HepG2 (cell line): ENCODE measurements around the gene CTLA4. TPM values are rescaled to one million over a fixed set of nuclear protein-coding genes. Genes with fewer than 3 reads are reported as not detected.

ENCODE experiments used
- ATAC-seq: fragments of 200-7000 bp; cut with Tn5 transposase; 3 replicates; pipeline ENCODE4 v1.9.1; 2020; ENCODE audit warnings: mild to moderate bottlenecking, moderate library complexity
- BruUV-seq: library from RNA; stranded (reverse); fragments of 400-500 nt; replicated peaks from 2 replicates; lab custom pipeline; 2021; lab: Mats Ljungman, UMichigan
- CTCF ChIA-PET: fragments of 300-600 bp; formaldehyde crosslinking; extraction: SDS; loops from one replicate; lab custom pipeline; 2021; ENCODE audit warnings: low total read pairs, inconsistent platforms, low intra/inter-chr PET ratio; lab: Yijun Ruan, JAX
- POLR2A ChIA-PET: fragments of 350-600 bp; sonication (Branson Sonifier 250); formaldehyde crosslinking; loops from one replicate; lab custom pipeline; 2020; ENCODE audit warnings: antibody characterized with exemption, inconsistent platforms; lab: Yijun Ruan, JAX
- DNase-seq: peaks from one replicate; pipeline ENCODE4 v3.0.0-alpha.2; 2015; ENCODE audit warnings: low spot score
- FAIRE-seq: peaks from 3 replicates; lab custom pipeline; 2011; peaks lifted over from hg19 to GRCh38; lab: Jason Lieb, UNC
- H2AFZ ChIP-seq: one replicate; pipeline ENCODE4 v1.6.1; 2011; ENCODE audit warnings: low read length, inconsistent platforms
- H3K27ac ChIP-seq: fragments of 300-600 bp; 3 replicates; pipeline ENCODE4 v1.8.0; 2011; ENCODE audit warnings: mixed run types, mild to moderate bottlenecking, mixed read lengths, low read length, inconsistent platforms; ENCODE audit not compliant: insufficient read depth; ENCODE audit errors: extremely low read length
- H3K27me3 ChIP-seq, 2 experiments: fragments of 200-600 bp in 1 of 2; 2 replicates in 1 of 2; 3 replicates in 1 of 2; pipeline versions ENCODE4 v1.6.0 to v1.8.0; 2011; ENCODE audit warnings: low read length in 2 of 2, mild to moderate bottlenecking in 2 of 2, moderate library complexity in 2 of 2, inconsistent platforms in 1 of 2; ENCODE audit not compliant: insufficient read depth in 2 of 2, control insufficient read depth in 1 of 2
- H3K36me3 ChIP-seq, 2 experiments: fragments of 200-600 bp in 1 of 2; replicated peaks in 1 of 2; 2 replicates in 1 of 2; 3 replicates in 1 of 2; pipeline versions ENCODE4 v1.5.1 to v1.8.0; 2011; ENCODE audit warnings: low read length in 2 of 2, inconsistent platforms in 1 of 2; ENCODE audit not compliant: insufficient read depth in 2 of 2, control insufficient read depth in 1 of 2
- H3K4me1 ChIP-seq: 2 replicates; pipeline ENCODE4 v1.5.1; 2012; ENCODE audit warnings: low read length, inconsistent platforms; ENCODE audit not compliant: insufficient read depth
- H3K4me2 ChIP-seq: 2 replicates; pipeline ENCODE4 v1.6.0; 2011; ENCODE audit warnings: low read depth, low read length, inconsistent platforms
- H3K4me3 ChIP-seq, 3 experiments: fragments of 200-600 bp in 1 of 3; sonication (generic), shearing (Covaris generic) in 1 of 3; replicated peaks in 1 of 3; 2 replicates each; pipeline ENCODE4 v1.5.1; 2011 to 2016; ENCODE audit warnings: low read length in 3 of 3, inconsistent platforms in 2 of 3, low read depth in 2 of 3, mild to moderate bottlenecking in 2 of 3, control low read depth in 1 of 3, mixed read lengths in 1 of 3; ENCODE audit not compliant: insufficient read depth in 1 of 3
- H3K79me2 ChIP-seq: one replicate; pipeline ENCODE4 v1.6.1; 2011; ENCODE audit warnings: low read length, inconsistent platforms; ENCODE audit not compliant: insufficient read depth
- H3K9ac ChIP-seq: 2 replicates; pipeline ENCODE4 v1.6.0; 2011; ENCODE audit warnings: mild to moderate bottlenecking, low read depth, low read length, inconsistent platforms; ENCODE audit not compliant: insufficient read depth
- H3K9me3 ChIP-seq: 2 replicates; pipeline ENCODE4 v1.5.1; 2012; ENCODE audit warnings: mild to moderate bottlenecking, low read length
- H4K20me1 ChIP-seq: 2 replicates; pipeline ENCODE4 v1.6.0; 2011; ENCODE audit warnings: inconsistent platforms, mild to moderate bottlenecking, low read length, moderate library complexity; ENCODE audit not compliant: insufficient read depth
- BRCA1 ChIP-seq: sonication (generic); formaldehyde crosslinking; IDR thresholded peaks from 2 replicates; pipeline ENCODE4 v1.4.0; 2020; ENCODE audit warnings: missing genetic modification reagents
- CAMTA2 ChIP-seq: sonication (generic); formaldehyde crosslinking; IDR thresholded peaks from 2 replicates; pipeline ENCODE4 v1.4.0; 2020; ENCODE audit warnings: mild to moderate bottlenecking, missing genetic modification reagents, borderline replicate concordance
- HCFC1 ChIP-seq: fragments of 150-350 bp; IDR thresholded peaks from 2 replicates; pipeline ENCODE4 v1.6.1; 2014; ENCODE audit warnings: low read depth, low read length
- KLF15 ChIP-seq: sonication (generic); formaldehyde crosslinking; IDR thresholded peaks from 2 replicates; pipeline ENCODE4 v1.8.1; 2023; ENCODE audit warnings: borderline replicate concordance, mild to moderate bottlenecking, inconsistent platforms, missing genetic modification reagents, mixed read lengths
- NFIB ChIP-seq: sonication (generic); formaldehyde crosslinking; IDR thresholded peaks from 2 replicates; pipeline ENCODE4 v1.9.0; 2021; ENCODE audit warnings: missing genetic modification reagents, mild to moderate bottlenecking, borderline replicate concordance
- NFIC ChIP-seq: IDR thresholded peaks from 2 replicates; pipeline ENCODE4 v1.6.1; 2012; ENCODE audit warnings: mild to moderate bottlenecking, low read length, inconsistent platforms
- SMYD3 ChIP-seq: sonication (generic); formaldehyde crosslinking; IDR thresholded peaks from 2 replicates; pipeline ENCODE4 v1.8.1; 2023; ENCODE audit warnings: mild to moderate bottlenecking, missing genetic modification reagents
- YY1 ChIP-seq: IDR thresholded peaks from 2 replicates; pipeline ENCODE4 v1.6.1; 2011; ENCODE audit warnings: low read length, low read depth, moderate library complexity, mild to moderate bottlenecking; ENCODE audit not compliant: insufficient read depth, insufficient replicate concordance
- ZBTB7A ChIP-seq: sonication (generic); formaldehyde crosslinking; IDR thresholded peaks from 2 replicates; pipeline ENCODE4 v1.8.0; 2022; ENCODE audit warnings: mild to moderate bottlenecking, missing genetic modification reagents
- ZNF543 ChIP-seq: sonication (generic); formaldehyde crosslinking; IDR thresholded peaks from 2 replicates; pipeline ENCODE4 v1.4.0; 2020; ENCODE audit warnings: mild to moderate bottlenecking, missing genetic modification reagents
- in situ Hi-C: cut with HindIII; loops from 2 replicates; pipeline ENCODE4 v1.10.0; 2017; ENCODE audit warnings: low pct_unique_long_range_greater_than_20kb; ENCODE audit not compliant: extremely low pct_ligation_motif_present
- intact Hi-C: fragments of 100-400 bp; cut with micrococcal nuclease; formaldehyde crosslinking; loops from one replicate; pipeline ENCODE4 v1.10.0; 2022; ENCODE audit not compliant: unreplicated experiment
- polyA plus RNA-seq, 8 experiments: library from polyadenylated mRNA; depleted of rRNA in 3 of 8; stranded (reverse) in 7 of 8; unstranded in 1 of 8; fragments of >200 nt; fragmentation: Illumina TruSeq in 4 of 8; extraction: Trizol in 4 of 8; gene quantifications; 2 replicates each; pipeline versions ENCODE4 v1.2.1 to v1.2.3, GENCODE V29; 2011 to 2016; ENCODE audit warnings: low read depth in 4 of 8, missing spikeins in 1 of 8, mixed read lengths in 1 of 8; ENCODE audit not compliant: insufficient read depth in 1 of 8
- total RNA-seq, 5 experiments: library from RNA; depleted of rRNA; stranded (reverse); fragments of >200 nt; fragmentation: Illumina TruSeq; extraction: Trizol; gene quantifications; 2 replicates each; pipeline ENCODE4 v1.2.3, GENCODE V29; 2016; ENCODE audit warnings: low read depth in 1 of 5
- TF ChIP-seq, protein P1 (sequence below): IDR thresholded peaks from 2 replicates; pipeline ENCODE4 v1.6.1; 2012; ENCODE audit warnings: inconsistent platforms
- TF ChIP-seq, protein P2 (sequence below): sonication (generic); formaldehyde crosslinking; IDR thresholded peaks from 2 replicates; pipeline ENCODE4 v1.9.0; 2021; ENCODE audit warnings: missing genetic modification reagents, mild to moderate bottlenecking, borderline replicate concordance
- TF ChIP-seq, protein P3 (sequence below): sonication (generic); formaldehyde crosslinking; IDR thresholded peaks from 2 replicates; pipeline ENCODE4 v1.4.0; 2020; ENCODE audit warnings: missing genetic modification reagents
- TF ChIP-seq, protein P4 (sequence below): sonication (generic); formaldehyde crosslinking; IDR thresholded peaks from 2 replicates; pipeline ENCODE4 v1.4.0; 2020; ENCODE audit warnings: mild to moderate bottlenecking, missing genetic modification reagents, borderline replicate concordance
- TF ChIP-seq, protein P5 (sequence below): sonication (generic); formaldehyde crosslinking; conservative IDR thresholded peaks from 2 replicates; pipeline ENCODE4 v1.8.1; 2023; ENCODE audit warnings: missing genetic modification reagents

The CTLA4 gene
- total and polyA plus RNA-seq, 2 of the 13 experiments (the other 11 are each of a cell fraction or from before 2014, with no cell fraction given): 0.16 TPM; not detected in 1

DNA sequence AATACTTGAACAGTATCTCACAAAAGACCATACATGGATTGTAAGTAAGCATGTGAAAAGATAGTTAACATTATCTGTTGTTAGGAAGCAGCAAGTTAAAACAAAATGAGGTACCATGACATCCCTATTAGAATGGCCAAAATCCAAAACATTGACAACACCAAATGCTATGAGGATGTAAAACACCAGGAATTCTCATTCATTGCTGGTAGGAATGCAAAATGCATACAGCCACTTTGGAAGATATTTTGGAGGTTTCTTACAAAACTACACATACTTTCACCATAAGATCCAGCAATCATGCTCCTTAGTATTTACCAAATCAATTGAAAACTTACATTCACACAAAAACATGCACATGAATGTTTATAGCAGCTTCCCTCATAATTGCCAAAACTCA is 38.1 kb downstream of the CTLA4 start:
- H3K27ac ChIP-seq: no peak overlapping the region
- in situ Hi-C loops: loop anchor here (25.0 kb wide), 1 partner anchor 1068 kb away; no protein-coding TSS in a partner anchor
- no TSS peak for BruUV-seq
- DNase-seq: no peak
- FAIRE-seq: no peak
- peaks cover 17% of the 10 kb centered on the region for H3K9me3 ChIP-seq
- H4K20me1 ChIP-seq: no peaks in the 10 kb centered on the region
- no peaks in the 10 kb centered on the region for H3K79me2 ChIP-seq
- intact Hi-C loops: loop anchor here (5.0 to 10.0 kb wide), 2 partner anchors 88 to 1071 kb away; no protein-coding TSS in a partner anchor
- no peaks in the 10 kb centered on the region for H3K27me3 ChIP-seq
- CTCF ChIA-PET: no interaction called here
- no peak overlapping the region for H3K9ac ChIP-seq
- H3K4me1 ChIP-seq: peaks cover 14% of the 10 kb centered on the region; the same call in 1 of the 2 replicates
- no peak overlapping the region for H2AFZ ChIP-seq
- ATAC-seq: no peak
- no peak for TF ChIP-seq NFIB
- TF ChIP-seq, protein P1, sequence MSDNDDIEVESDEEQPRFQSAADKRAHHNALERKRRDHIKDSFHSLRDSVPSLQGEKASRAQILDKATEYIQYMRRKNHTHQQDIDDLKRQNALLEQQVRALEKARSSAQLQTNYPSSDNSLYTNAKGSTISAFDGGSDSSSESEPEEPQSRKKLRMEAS: no peak
- no peak for TF ChIP-seq KLF15 (CRISPR knock-in tag)
- no peak for TF ChIP-seq CAMTA2 (CRISPR knock-in tag)
- TF ChIP-seq, protein P2, sequence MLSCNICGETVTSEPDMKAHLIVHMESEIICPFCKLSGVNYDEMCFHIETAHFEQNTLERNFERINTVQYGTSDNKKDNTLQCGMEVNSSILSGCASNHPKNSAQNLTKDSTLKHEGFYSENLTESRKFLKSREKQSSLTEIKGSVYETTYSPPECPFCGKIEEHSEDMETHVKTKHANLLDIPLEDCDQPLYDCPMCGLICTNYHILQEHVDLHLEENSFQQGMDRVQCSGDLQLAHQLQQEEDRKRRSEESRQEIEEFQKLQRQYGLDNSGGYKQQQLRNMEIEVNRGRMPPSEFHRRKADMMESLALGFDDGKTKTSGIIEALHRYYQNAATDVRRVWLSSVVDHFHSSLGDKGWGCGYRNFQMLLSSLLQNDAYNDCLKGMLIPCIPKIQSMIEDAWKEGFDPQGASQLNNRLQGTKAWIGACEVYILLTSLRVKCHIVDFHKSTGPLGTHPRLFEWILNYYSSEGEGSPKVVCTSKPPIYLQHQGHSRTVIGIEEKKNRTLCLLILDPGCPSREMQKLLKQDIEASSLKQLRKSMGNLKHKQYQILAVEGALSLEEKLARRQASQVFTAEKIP (CRISPR knock-in tag): no peak
- TF ChIP-seq, protein P3, sequence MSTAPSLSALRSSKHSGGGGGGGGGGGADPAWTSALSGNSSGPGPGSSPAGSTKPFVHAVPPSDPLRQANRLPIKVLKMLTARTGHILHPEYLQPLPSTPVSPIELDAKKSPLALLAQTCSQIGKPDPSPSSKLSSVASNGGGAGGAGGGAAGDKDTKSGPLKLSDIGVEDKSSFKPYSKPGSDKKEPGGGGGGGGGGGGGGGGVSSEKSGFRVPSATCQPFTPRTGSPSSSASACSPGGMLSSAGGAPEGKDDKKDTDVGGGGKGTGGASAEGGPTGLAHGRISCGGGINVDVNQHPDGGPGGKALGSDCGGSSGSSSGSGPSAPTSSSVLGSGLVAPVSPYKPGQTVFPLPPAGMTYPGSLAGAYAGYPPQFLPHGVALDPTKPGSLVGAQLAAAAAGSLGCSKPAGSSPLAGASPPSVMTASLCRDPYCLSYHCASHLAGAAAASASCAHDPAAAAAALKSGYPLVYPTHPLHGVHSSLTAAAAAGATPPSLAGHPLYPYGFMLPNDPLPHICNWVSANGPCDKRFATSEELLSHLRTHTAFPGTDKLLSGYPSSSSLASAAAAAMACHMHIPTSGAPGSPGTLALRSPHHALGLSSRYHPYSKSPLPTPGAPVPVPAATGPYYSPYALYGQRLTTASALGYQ (CRISPR knock-in tag): no peak
- no peak for TF ChIP-seq YY1
- TF ChIP-seq HCFC1: no peak
- TF ChIP-seq BRCA1 (CRISPR knock-in tag): no peak
- no peak for TF ChIP-seq NFIC
- no peak for TF ChIP-seq ZNF543 (CRISPR knock-in tag)
- TF ChIP-seq, protein P4, sequence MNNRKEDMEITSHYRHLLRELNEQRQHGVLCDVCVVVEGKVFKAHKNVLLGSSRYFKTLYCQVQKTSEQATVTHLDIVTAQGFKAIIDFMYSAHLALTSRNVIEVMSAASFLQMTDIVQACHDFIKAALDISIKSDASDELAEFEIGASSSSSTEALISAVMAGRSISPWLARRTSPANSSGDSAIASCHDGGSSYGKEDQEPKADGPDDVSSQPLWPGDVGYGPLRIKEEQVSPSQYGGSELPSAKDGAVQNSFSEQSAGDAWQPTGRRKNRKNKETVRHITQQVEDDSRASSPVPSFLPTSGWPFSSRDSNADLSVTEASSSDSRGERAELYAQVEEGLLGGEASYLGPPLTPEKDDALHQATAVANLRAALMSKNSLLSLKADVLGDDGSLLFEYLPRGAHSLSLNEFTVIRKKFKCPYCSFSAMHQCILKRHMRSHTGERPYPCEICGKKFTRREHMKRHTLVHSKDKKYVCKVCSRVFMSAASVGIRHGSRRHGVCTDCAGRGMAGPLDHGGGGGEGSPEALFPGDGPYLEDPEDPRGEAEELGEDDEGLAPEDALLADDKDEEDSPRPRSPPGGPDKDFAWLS: no peak
- TF ChIP-seq, protein P5, sequence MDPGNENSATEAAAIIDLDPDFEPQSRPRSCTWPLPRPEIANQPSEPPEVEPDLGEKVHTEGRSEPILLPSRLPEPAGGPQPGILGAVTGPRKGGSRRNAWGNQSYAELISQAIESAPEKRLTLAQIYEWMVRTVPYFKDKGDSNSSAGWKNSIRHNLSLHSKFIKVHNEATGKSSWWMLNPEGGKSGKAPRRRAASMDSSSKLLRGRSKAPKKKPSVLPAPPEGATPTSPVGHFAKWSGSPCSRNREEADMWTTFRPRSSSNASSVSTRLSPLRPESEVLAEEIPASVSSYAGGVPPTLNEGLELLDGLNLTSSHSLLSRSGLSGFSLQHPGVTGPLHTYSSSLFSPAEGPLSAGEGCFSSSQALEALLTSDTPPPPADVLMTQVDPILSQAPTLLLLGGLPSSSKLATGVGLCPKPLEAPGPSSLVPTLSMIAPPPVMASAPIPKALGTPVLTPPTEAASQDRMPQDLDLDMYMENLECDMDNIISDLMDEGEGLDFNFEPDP (CRISPR knock-in tag): no peak
- no peak for TF ChIP-seq ZBTB7A (CRISPR knock-in tag)
- TF ChIP-seq SMYD3 (CRISPR knock-in tag): no peak
- TF ChIP-seq, all 625 proteins: peak for 0
- Histone ChIP-seq H3K36me3 (no peaks in the 10 kb centered on the region), H3K4me2 (no peak overlapping the region), H3K4me3 (no peak overlapping the region)
- POLR2A ChIA-PET: no interaction called here
